OCI-LY7 (cell line): ENCODE data around the gene CNTNAP5.

Experiments used
- EZH2phosphoT487 ChIP-seq: fragments of 200-600 bp; sonication (generic); IDR thresholded peaks from 2 replicates; pipeline ENCODE4 v1.6.1; 2018; ENCODE audit warnings: low read depth, borderline replicate concordance, mild to moderate bottlenecking, mixed run types, antibody characterized with exemption, low read length, moderate library complexity, mixed read lengths
- TF ChIP-seq, protein P1 (sequence below): fragments of 200-600 bp; sonication (generic); conservative IDR thresholded peaks from 2 replicates; pipeline ENCODE4 v1.5.1; 2014; ENCODE audit warnings: mild to moderate bottlenecking, antibody characterized with exemption, low read length, moderate library complexity, mixed read lengths

- TF ChIP-seq, protein P1, sequence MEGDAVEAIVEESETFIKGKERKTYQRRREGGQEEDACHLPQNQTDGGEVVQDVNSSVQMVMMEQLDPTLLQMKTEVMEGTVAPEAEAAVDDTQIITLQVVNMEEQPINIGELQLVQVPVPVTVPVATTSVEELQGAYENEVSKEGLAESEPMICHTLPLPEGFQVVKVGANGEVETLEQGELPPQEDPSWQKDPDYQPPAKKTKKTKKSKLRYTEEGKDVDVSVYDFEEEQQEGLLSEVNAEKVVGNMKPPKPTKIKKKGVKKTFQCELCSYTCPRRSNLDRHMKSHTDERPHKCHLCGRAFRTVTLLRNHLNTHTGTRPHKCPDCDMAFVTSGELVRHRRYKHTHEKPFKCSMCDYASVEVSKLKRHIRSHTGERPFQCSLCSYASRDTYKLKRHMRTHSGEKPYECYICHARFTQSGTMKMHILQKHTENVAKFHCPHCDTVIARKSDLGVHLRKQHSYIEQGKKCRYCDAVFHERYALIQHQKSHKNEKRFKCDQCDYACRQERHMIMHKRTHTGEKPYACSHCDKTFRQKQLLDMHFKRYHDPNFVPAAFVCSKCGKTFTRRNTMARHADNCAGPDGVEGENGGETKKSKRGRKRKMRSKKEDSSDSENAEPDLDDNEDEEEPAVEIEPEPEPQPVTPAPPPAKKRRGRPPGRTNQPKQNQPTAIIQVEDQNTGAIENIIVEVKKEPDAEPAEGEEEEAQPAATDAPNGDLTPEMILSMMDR: no peak
- no peak for TF ChIP-seq EZH2phosphoT487
These were observed 499.2 kb downstream of the CNTNAP5 start for GRCh38 chr2:124524155-124524915.
